8988T (cell line): Measurements from ENCODE around the gene SMARCD1.

Experiments used
- DNase-seq: peaks from one replicate; pipeline ENCODE4 v3.0.0; 2011

SMARCD1 gene

GRCh38 chr12:50105913-50106450 is 20.8 kb downstream of the SMARCD1 start:
- DNase-seq, result no peak

- no peak for DNase-seq
Measured at GRCh38 chr12:50106907-50107306, 21.8 kb downstream of the SMARCD1 start.

DNA sequence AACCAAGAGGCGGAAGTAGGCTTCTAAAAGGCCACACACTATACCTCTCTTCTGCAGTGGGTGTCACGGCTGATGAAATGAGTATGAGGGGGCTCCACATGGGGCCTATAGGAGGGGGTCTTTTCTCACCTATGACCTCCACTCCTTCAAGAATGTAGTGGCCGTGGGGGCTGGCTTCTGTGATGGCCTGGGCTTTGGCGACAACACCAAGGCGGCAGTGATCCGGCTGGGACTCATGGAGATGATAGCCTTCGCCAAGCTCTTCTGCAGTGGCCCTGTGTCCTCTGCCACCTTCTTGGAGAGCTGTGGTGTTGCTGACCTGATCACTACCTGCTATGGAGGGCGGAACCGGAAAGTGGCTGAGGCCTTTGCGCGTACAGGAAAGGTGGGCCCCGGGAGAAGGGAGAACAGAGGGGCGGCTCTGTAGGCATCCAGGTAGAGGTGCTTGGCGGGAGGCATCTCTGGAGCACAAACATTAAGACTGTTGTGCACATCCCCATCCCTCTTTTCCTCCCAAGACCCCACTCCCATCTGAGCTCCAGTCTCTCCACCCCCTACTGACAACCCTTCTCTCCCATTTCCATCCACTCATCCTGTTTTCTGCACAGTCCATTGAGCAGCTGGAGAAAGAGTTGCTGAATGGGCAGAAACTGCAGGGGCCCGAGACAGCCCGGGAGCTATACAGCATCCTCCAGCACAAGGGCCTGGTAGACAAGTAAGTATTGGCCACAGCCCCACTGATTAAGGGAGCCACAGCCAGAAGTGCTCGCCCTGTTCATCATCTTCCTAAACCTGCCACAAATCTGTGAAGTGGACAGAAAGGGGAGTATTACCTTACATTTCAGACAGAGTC is 22.5 kb downstream of the SMARCD1 start:
- DNase-seq, result no peak

- DNase-seq, result no peak
Measured at GRCh38 chr12:50109319-50109718, 24.2 kb downstream of the SMARCD1 start.

GRCh38 chr12:50110127-50110761 is 25.1 kb downstream of the SMARCD1 start:
- no peak for DNase-seq

- DNase-seq, result no peak
Measured at GRCh38 chr12:50110762-50111351, 25.7 kb downstream of the SMARCD1 start.

DNA sequence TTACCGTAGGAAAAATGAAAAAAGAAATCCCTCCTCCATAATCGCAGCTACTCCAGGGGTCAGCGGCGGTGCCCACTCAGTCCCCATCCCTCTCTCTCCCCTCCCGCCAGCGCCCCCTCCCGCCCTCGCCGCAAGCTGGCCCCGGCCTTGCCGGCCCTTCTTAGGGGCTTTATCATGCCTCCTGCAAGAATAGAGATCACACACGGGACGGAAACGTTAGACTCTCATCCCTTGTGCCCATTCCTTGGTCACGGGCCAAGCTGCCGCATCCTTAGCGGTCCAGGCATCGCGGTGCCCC is 26.2 kb downstream of the SMARCD1 start:
- DNase-seq, result no peak

DNA sequence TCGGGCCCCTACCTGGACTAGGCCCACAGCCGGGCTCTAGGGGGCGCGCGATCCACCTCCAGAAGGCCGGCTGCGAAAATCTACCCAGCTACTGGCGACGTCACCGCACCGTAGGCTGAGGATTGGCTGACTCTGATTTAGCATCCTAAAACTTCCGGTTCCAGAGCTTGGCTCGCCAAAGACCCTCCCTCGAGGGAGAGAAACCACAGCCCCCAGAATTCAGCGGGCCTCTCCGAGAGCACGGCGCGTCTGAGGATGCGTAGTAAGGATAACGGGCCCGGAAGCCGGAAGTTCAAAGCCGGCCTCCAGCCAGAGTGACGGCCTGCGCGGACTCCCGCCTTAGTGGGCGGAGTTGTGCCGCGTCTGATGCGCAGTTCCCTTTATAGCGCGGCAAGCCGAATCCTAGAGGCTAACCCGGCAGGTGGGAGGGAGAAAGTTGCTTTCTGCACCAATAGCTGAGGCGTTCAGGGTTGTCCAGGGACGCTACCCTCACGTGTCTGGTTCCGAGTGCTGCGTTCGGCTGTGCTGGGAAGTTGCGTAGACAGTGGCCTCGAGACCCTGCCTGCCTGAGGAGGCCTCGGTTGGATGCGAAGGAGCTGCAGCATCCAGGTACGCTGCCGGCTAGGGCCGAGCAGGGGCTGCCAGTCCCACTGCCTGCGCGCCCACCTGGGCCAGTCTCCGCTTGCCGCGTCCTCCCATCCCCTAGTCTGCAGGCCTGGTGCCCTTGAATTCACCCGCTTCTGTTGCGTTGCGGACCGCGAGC is 26.7 kb downstream of the SMARCD1 start, which contains the start of gene COX14:
COX14 (plus strand) TSS at position 544 of the 763 bp plus-strand sequence. CDS start 7,808 bp downstream, outside the sequence.
- peak; percentile 85 for DNase-seq

DNA sequence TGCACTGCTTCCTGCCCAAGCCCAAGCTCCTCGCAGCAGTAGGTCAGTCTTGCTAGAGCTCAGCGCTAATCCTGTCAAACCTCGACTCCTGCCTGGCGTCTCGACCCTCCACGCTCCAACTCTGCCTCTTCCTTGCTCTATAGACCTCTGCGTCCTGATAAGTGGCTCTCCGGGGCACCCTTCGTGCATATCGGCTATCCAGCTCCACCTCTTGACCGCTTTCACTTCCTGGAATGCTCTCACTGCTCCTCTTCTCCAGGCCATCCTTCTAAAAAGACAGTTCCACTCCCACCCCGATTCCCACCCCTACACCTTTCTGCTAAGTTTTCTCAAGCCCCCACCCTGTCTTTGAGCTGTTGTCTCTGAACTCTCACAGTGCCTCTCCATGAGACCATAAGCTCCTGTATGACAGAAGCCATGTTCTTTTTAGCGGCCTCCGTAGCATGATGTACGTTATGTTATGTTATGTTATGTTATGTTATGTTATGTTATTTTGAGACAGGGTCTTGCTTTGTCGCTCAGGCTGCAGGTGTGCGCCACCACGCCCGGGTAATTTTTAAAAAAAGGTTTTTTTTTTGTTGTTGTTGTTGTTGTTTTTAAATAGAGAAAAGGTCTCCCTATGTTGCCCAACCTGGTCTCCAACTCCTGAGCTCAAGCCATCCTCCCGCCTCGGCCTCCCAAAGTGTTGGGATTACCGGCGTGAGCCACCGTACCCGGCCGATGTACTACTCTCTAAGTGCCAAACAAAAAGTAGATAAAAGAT is 27.5 kb downstream of the SMARCD1 start:
- DNase-seq, result no peak

- DNase-seq, result no peak
Measured at GRCh38 chr12:50117057-50117622, 32.0 kb downstream of the SMARCD1 start.

DNA sequence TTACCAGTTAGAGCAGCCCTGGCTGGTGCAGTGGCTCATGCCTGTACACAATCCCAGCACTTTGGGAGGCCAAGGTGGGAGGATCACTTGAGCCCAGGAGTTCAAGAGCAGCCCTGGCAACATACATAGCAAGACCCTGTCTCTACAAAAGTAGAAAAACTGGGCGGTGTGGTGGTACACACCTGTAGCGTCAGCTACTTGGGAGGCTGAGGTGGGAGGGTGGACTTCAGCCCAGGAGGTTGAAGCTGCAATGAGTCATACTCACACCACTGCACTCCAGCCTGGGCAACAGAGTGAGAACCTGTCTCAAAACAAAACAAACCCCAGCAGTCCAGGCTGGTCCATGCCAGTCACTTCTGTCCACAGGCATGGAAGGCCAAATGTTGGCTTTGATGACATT is 34.2 kb downstream of the SMARCD1 start:
- DNase-seq, result no peak

GRCh38 chr12:50120521-50120920 is 35.4 kb downstream of the SMARCD1 start:
- DNase-seq, result no peak

GRCh38 chr12:50120953-50121352 is 35.8 kb downstream of the SMARCD1 start:
- no peak for DNase-seq

DNA sequence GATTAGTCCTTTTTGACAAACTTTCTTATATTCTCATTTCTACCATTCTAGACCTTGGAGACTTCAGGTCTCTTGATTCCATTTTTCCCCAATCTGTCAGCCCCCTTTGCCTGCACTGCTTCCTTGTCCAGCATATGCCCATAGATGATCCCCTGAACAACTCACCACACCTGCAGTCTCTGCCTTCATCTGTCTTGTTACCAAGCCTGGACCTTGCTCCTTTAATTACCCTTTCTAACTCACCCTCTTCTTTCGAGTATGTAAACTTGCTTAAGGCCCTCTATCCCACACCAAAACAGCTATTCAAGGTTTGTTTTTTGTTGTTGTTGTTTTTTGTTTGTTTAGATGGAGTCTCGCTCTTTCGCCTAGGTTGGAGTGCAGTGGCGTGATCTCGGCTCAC is 36.5 kb downstream of the SMARCD1 start:
- no peak for DNase-seq

DNA sequence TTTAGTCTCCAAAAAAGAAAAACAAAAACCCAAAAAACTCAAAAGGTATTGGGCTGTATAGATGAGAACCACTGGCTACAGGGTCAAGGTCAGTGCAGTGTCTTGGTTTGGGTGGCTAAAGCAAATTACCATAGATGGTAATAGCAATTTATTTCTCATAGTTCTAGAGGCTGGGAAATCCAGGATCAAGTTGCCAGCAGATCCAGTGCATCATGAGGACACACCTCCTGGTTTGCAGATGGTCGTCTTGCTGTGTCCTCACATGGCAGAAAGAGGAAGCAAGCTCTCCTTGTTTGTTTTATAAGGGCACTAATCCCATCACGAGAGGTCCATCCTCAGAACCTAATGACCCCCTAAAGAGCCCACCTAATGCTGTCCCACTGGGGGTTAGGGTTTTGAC is 38.1 kb downstream of the SMARCD1 start:
- no peak for DNase-seq

- DNase-seq, result no peak
Measured at GRCh38 chr12:50127546-50127945, 42.4 kb downstream of the SMARCD1 start.

GRCh38 chr12:50129290-50129689 is 44.1 kb downstream of the SMARCD1 start:
- no peak for DNase-seq

- no peak for DNase-seq
Measured at GRCh38 chr12:50132505-50133135, 47.5 kb downstream of the SMARCD1 start.

- no peak for DNase-seq
Measured at GRCh38 chr12:50142993-50143392, 57.9 kb downstream of the SMARCD1 start.

GRCh38 chr12:50145439-50145838 is 60.3 kb downstream of the SMARCD1 start:
- no peak for DNase-seq

DNA sequence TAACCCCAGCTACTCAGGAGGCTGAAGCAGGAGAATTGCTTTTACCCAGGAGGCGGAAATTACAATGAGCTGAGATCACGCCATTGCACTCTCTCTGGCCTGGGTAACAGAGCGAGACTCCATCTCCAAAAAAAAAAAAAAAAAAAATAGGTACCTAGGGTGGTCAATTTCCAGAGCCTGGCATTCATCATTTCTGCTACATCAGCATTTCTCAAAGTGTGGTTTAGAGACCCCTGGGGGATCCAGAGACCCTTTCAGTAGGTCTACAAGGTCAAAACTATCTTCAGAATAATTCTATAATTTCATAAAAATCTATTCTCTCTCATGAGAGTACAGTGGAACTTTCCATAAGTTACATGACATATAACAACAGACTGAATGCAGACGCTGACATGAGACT is 62.1 kb downstream of the SMARCD1 start:
- DNase-seq, result no peak
